Psoas muscle (tissue), 8 donors: ENCODE data around the gene TMEM223. TPM values are rescaled to one million over a fixed set of nuclear protein-coding genes. Genes with fewer than 3 reads are reported as not detected.

Experiments
- ATAC-seq, 4 donors: fragments of 200-7000 bp; cut with Tn5 transposase; one replicate each; pipeline ENCODE4 v1.9.1; 2020; ENCODE audit warnings: moderate library complexity in 3 of 4, mild to moderate bottlenecking in 2 of 4
- DNase-seq, 2 donors: peaks; one replicate each; pipeline ENCODE4 v3.0.0-alpha.2; 2020
- H3K27ac ChIP-seq: fragments of 200-600 bp; one replicate; pipeline ENCODE4 v1.8.0; 2022
- H3K27me3 ChIP-seq, 3 donors: fragments of 200-600 bp in 1 of 3; one replicate each; pipeline versions ENCODE4 v1.6.1 to v1.8.0; 2013 to 2022; ENCODE audit warnings: low read length in 2 of 3, mild to moderate bottlenecking in 2 of 3, moderate library complexity in 1 of 3; ENCODE audit not compliant: insufficient read depth in 3 of 3
- H3K36me3 ChIP-seq, 2 donors: fragments of 200-600 bp in 1 of 2; one replicate each; pipeline versions ENCODE4 v1.6.1 to v1.8.0; 2013 to 2022; ENCODE audit warnings: low read depth in 1 of 2, mild to moderate bottlenecking in 1 of 2, moderate library complexity in 1 of 2; ENCODE audit not compliant: insufficient read depth in 1 of 2
- H3K4me1 ChIP-seq: fragments of 200-600 bp; one replicate; pipeline ENCODE4 v1.8.0; 2022
- H3K4me3 ChIP-seq: fragments of 200-600 bp; one replicate; pipeline ENCODE4 v1.8.0; 2022; ENCODE audit warnings: mild to moderate bottlenecking
- H3K9me3 ChIP-seq: fragments of 200-600 bp; one replicate; pipeline ENCODE4 v1.8.0; 2022
- CTCF ChIP-seq: fragments of 200-600 bp; IDR thresholded peaks from one replicate; pipeline ENCODE4 v1.8.0; 2022; ENCODE audit warnings: antibody characterized with exemption
- WGBS, 3 donors: extraction: QIAGEN DNeasy Blood & Tissue Kit; methylation state at CpG; one replicate each; pipeline versions ENCODE4 v1.1.6 to v1.1.7; 2013; 5-methylcytosine and 5-hydroxymethylcytosine counted together
- intact Hi-C, 2 donors: fragments of 100-400 bp; cut with DNase I; formaldehyde crosslinking; loops; one replicate each; pipeline versions ENCODE4 v1.11.0 to v1.14.2; 2022
- polyA plus RNA-seq, 3 donors: library from polyadenylated mRNA; stranded (reverse); fragments of 200-250 nt; gene quantifications; one replicate each; pipeline ENCODE4 v1.2.3, GENCODE V29; 2013
- total RNA-seq, 4 donors: library from RNA; stranded (reverse); fragmentation: NEBNext Ultra II Directional in 2 of 4; extraction: Animal tissue kit (Norgen Biotek cat#: 25700) in 2 of 4; gene quantifications; one replicate each; pipeline versions ENCODE4 v1.2.1 to v1.2.4, GENCODE V29; 2021 to 2023
- donor health status: healthy with polysubstance abuse.
- donor health status: DM: no; HTN: no; CAD: no; lungs with moderate emphysema.
- donor health status: Bipolar disorder and iron deficiency.
- donor health status: healthy.
- donor health status: DM: yes; HTN: yes; CAD: no.
- donor health status: DM: no; HTN: no; CAD: no.
- donor health status: DM: no; HTN: no; CAD: no.
- donor health status: DM: yes; HTN: yes; CAD: no.

TMEM223 gene
- total and polyA plus RNA-seq, 7 donors, result 6.2 to 37.7 (median 11.5) TPM

GRCh38 chr11:62806611-62807121 is 14.9 kb upstream of the TMEM223 start:
- peaks cover 4 to 26% of the 10 kb centered on the region in 2 donors for H3K36me3 ChIP-seq
- H3K27me3 ChIP-seq, result no peaks in the 10 kb centered on the region
- DNase-seq, result peak; percentile 43 to 71
- H3K27ac ChIP-seq, result peak overlapping the region; percentile 96
- intact Hi-C loops, result no loop called here
- H3K9me3 ChIP-seq, result no peaks in the 10 kb centered on the region
- TF ChIP-seq CTCF, result no peak
- H3K4me1 ChIP-seq, result peaks cover 22% of the 10 kb centered on the region
- peak overlapping the region; percentile 95 for H3K4me3 ChIP-seq
- ATAC-seq, result peak; percentile 76 to 83 (median 78)
- WGBS, 3 donors, result 39 to 43% (median 40%) methylated on average over 5 of the region's 5 CpGs

GRCh38 chr11:62805961-62806441 is 14.2 kb upstream of the TMEM223 start:
- intact Hi-C loops, result loop anchor here in 1 of 2 donors (2.0 kb wide), 1 partner anchor 15 kb away; no protein-coding TSS in a partner anchor
- Histone ChIP-seq H3K9me3 (no peaks in the 10 kb centered on the region), H3K36me3 (peaks cover 10 to 33% of the 10 kb centered on the region in 2 donors), H3K4me1 (peaks cover 22% of the 10 kb centered on the region), H3K27ac (peak overlapping the region; percentile 96), H3K4me3 (peak overlapping the region; percentile 95), H3K27me3 (no peaks in the 10 kb centered on the region)
- 19 to 26% (median 21%) methylated on average over 12 of the region's 12 CpGs for WGBS, 3 donors
- ATAC-seq (peak; percentile 31 to 52 (median 40)), DNase-seq (no peak)
- TF ChIP-seq CTCF, result no peak

GRCh38 chr11:62805076-62805892 is 13.5 kb upstream of the TMEM223 start, which contains the start of gene NXF1:
Gene NXF1, minus strand, starts transcription at chr11:62805440. Its CDS starts 84 bp downstream, at chr11:62805356.
- intact Hi-C loops, result loop anchor here in 1 of 2 donors (2.0 kb wide), 1 partner anchor 14 kb away; no protein-coding TSS in a partner anchor
- DNase-seq (peak; percentile 94 to 98), ATAC-seq (peak; percentile 88 to 89 (median 88))
- no peaks in the 10 kb centered on the region for H3K27me3 ChIP-seq
- H3K4me1 ChIP-seq, result peaks cover 22% of the 10 kb centered on the region
- H3K9me3 ChIP-seq, result no peaks in the 10 kb centered on the region
- peaks cover 13 to 37% of the 10 kb centered on the region in 2 donors for H3K36me3 ChIP-seq
- H3K27ac ChIP-seq, result peak within 1 kb of the TSS; percentile 96
- TF ChIP-seq CTCF, result no peak
- WGBS, 3 donors, result 0 to 1% (median 0%) methylated on average over 68 to 77 of the region's 77 CpGs
- H3K4me3 ChIP-seq, result peak within 1 kb of the TSS; percentile 95

GRCh38 chr11:62804310-62805075 is 12.7 kb upstream of the TMEM223 start:
- no peaks in the 10 kb centered on the region for H3K27me3 ChIP-seq
- peak in 2 of 4 donors; percentile 1 to 9 for ATAC-seq
- H3K9me3 ChIP-seq, result no peaks in the 10 kb centered on the region
- DNase-seq, result no peak
- H3K27ac ChIP-seq, result peak overlapping the region; percentile 96
- peak overlapping the region; percentile 95 for H3K4me3 ChIP-seq
- H3K4me1 ChIP-seq, result peaks cover 22% of the 10 kb centered on the region
- H3K36me3 ChIP-seq, result peaks cover 16 to 43% of the 10 kb centered on the region in 2 donors
- no peak for TF ChIP-seq CTCF
- intact Hi-C loops, result loop anchor here in 1 of 2 donors (2.0 to 5.0 kb wide), 2 partner anchors 14 to 33 kb away; partner anchors contain the start of gene WDR74
- WGBS, 3 donors, result 4 to 6% (median 4%) methylated on average over 14 of the region's 14 CpGs
